HG02642 (cell line): ENCODE measurements around the gene OTUD1.
A peak's percentile ranks its signal among the peaks of the same experiment; 100 is the strongest.
"Not testable (repeated sequence)": the region's sequence is repeated elsewhere in the genome, so short reads cannot be mapped to it uniquely, and the experiment has no call there.

ENCODE experiments used
- ATAC-seq: cut with Tn5 transposase; IDR thresholded peaks from one replicate; pipeline ENCODE4 v1.9.1; 2021; ENCODE audit warnings: mild to moderate bottlenecking; ENCODE audit not compliant: unreplicated experiment, poor library complexity

OTUD1 gene, protein sequence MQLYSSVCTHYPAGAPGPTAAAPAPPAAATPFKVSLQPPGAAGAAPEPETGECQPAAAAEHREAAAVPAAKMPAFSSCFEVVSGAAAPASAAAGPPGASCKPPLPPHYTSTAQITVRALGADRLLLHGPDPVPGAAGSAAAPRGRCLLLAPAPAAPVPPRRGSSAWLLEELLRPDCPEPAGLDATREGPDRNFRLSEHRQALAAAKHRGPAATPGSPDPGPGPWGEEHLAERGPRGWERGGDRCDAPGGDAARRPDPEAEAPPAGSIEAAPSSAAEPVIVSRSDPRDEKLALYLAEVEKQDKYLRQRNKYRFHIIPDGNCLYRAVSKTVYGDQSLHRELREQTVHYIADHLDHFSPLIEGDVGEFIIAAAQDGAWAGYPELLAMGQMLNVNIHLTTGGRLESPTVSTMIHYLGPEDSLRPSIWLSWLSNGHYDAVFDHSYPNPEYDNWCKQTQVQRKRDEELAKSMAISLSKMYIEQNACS

DNA sequence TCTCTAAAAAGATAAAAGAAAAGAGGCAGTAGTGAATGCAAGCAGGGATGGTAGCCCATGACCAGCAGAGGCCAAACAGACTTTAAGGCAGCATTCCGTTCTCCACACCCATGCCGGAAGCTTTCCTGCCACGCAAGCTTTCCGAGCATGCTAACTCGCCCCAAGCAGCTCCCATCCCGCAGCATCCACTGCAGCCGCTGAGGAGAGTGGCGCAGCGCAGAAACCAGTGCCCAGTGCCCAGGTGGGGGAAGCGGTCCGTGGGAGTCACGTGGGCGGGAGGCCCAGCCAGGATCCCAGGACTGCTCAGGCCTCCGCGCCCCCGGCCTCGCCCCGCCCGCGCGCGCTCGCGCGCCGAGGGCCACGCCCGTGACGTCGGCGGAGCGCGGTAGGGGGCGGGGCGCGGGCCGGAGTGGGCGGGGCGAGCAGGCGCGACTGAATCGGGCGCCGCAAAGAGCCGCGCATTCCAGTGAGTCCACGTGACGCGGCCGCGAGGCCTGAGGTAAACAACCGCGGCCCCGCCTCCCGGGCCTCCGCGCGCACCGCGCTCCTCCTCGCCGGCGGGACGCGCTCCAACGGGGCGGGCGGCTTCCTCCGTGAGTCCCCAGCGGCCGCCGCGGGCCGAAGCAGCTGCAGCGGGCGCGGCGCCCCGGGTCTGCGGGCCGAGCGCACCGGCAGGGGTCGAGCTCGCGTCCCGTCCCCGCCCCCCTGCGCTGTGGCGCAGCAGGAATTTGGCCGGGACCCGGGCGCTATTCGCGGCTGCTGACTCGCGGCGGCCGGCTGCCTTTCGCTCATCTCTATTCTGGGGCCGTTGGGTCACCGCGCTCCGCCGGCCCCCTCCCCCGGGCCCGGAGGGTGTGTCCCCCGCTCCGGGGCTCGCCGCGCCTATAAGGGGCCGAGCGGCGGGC, at the start of gene OTUD1:
OTUD1 (plus strand) TSS at position 529 of the 905 bp plus-strand sequence. CDS start 383 bp downstream, outside the sequence.
- peak; percentile 85 for ATAC-seq

DNA sequence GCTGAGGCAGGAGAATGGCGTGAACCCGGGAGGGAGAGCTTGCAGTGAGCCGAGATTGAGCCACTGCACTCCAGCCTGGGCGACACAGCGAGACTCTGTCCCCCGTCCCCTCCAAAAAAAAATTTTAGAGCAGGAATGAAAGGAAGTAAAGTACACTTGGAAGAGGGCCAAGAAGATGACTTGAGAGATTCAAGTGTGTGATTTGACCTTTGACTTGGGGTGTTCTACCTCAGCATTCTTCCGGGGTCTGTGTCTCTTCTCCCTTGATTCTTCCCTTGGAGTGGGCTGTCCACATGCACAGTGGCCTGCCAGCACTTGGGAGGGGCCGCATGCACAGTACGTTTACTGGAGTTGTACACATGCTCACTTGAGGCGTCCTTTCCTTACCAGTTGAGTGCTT, 48.5 kb upstream of the OTUD1 start:
- not testable (repeated sequence) for ATAC-seq

DNA sequence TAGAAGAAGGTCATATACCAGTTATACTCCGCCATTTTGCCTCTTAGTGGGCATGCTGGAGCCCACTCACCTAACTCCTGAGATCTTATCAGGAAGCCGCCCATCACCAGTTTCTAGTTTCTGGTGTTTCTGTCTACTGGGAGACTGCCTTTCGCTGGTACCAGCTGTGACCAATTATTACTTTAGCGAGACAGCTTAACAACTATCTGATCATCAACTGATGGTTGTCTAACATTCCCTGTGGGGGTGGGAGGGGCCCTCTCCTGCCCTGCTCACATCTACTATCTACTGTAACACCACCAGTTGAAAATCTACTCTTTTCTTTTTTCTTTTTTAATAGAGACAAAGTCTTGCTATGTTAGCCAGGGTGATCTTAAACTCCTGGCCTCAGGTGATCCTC, 48.1 kb upstream of the OTUD1 start:
- ATAC-seq = no peak

DNA sequence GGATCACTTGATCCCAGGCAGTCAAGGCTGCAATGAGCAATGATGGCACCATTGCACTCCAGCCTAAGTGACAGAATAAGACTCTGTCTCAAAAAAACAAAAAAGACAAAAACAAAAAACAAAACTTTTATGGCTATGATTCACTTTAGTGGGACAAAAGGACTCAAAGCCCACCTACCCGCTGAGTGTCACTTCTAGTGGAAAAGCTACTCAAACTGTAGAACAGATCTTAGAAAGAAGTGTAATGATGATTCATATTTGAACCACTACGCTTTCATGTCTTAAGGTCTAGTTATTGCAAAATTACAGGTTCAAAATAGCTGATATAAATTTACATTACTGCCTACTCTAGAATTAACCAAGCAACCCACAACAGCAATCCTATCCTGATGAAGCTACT, 47.1 kb upstream of the OTUD1 start:
- no peak for ATAC-seq

DNA sequence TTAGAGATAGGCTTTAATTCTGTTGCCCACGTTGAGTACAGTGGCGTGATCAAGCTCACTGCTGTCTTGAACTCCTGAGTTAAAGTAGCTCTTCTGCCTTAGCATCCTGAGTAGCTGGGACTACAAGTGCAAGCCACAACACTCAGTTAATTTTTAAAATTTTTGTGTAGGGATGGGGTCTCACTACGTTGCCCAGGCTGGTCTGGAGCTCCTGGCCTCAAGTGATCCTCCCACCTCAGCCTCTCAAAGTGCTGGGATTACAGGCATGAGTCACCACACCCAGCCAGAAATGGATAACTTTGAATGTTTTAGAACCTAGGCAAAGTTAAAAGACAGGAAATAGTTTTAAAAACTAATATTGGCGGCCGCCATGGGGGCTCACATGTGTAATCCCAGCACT, 43.9 kb upstream of the OTUD1 start:
- no peak for ATAC-seq

DNA sequence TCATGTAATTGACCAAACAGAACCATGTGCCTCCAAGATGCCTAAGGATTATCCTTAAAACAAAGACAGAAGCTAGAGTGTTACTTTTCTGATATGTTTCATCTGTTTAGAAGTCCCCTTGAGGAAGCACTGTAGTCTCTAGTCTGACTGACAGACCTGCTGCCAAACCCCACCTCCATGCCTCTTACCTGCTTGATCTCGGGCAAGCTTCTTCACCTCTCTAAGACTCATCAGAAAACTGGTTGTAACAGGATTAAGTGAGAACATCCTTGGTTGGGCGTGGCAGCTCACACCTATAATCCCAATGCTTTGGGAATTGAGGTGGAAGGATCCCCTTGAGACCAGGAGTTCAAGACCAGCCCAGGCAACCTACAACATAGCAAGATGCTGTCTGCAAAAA, 42.2 kb upstream of the OTUD1 start:
- ATAC-seq = no peak

DNA sequence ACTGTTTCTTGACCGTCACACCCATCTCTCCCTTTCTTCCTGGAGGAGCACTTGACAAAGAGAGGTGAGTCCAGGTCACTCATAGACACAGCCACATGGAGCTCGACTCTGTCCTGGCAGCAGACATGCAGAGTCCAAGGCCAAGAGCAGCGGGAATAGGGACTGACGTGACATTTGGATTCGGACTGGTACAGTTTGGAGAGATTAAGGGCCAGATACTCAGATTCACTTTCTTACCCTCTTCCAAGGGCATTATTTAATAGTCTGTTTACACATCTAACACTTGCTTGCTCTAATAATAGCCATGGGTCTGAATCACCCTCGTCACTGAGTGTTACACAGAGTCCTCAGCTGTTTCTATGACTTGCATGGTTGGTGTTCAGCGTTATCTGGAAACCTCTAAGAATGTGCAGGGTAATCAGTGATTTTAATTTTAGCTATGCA, 39.2 kb upstream of the OTUD1 start:
- ATAC-seq = no peak

DNA sequence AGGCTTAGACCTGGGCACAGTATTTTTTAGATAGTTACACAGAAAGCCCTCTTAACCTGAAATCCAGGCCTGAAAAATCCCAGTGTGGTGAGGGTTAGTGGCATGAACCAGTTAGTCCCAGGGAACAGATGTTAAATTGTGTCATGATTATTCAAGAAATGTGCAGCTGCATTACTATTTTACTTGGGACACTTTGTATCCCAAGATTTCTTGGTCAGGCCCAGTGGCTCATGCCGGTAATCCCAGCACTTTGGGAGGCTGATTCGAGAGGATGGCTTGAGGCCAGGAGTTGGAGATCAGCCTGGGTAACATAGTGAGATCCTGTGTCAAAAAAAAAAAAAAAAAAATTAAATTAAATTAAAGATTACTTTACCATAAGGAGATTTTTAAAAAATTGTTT, 36.0 kb upstream of the OTUD1 start:
- ATAC-seq = no peak

DNA sequence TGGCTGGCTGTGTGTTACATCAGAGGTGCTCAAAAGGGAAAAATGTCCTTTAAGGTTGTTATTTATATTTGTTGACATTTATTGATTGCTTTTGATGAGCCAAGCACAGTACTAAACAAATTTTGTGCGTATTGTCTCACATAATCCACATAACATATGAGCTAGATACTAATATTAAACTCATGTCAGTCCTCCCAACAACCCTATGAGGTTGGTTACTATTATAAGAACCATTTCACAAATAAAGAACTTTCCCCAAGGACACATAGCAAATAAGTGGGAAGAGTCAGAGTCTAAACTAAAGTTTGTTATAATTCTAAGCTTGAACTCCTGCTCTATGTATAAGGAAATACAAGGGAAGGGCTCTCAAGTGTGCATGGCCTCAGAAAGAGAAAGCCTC, 35.6 kb upstream of the OTUD1 start:
- ATAC-seq = no peak

DNA sequence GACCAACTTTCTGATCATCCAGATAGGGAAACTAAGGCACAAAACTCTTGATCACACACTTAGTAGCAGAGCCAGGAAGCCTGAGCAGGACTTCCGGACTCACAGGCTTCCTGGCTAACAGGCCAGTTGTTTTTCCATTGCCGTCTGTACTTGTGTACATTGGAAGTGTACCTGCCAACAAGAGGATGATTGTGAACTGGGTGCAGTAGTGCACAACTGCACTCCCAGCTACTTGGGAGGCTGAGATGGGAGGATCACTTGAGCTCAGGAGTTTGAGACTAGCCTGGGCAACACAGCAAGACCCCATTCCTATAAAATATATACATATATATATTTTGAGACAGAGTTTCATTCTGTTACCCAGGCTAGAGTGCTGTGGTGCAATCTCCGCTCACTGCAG, 35.2 kb upstream of the OTUD1 start:
- no peak for ATAC-seq

DNA sequence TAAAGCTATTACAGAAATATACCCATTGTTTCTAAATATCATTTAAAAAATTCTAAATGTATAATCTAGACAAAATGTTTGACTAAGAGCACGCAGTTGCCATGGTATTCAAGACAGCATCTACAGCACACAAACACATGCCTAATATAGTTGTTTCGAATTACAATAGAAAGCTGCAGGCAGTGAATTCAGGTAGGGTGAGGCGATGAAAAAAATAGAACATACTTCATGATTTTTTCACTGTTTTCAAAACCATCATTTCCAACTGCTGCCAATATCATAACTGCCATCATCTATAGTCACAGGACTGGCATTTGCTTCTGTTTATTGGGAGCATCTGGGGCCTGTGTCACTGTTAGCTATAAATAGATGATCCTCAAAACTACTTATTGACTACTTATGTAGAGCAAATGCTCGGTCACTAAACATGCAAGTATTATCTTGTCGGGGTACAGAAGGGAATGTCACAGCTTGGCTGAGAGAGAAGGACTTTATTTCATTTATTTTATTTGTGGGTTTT, 34.4 kb upstream of the OTUD1 start:
- ATAC-seq = no peak

DNA sequence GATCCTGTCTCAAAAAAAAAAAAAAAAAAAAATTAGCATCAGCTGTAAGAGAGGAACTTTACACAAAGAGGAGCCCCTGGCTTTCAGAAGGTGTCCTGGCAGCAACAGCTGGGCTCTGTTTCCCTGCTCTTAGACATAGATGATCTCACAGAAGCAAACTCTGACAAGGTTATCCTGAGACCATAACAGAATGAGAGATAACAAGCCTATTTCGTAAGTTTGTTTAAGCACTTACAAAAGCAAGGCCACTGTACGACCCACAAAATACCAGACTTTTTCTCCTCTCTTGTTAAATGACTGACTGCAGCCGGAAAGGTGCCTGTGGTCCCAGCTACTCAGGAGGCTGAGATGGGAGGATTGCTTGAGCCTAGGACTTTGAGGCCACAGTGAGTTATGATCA, 33.3 kb upstream of the OTUD1 start:
- ATAC-seq = no peak

DNA sequence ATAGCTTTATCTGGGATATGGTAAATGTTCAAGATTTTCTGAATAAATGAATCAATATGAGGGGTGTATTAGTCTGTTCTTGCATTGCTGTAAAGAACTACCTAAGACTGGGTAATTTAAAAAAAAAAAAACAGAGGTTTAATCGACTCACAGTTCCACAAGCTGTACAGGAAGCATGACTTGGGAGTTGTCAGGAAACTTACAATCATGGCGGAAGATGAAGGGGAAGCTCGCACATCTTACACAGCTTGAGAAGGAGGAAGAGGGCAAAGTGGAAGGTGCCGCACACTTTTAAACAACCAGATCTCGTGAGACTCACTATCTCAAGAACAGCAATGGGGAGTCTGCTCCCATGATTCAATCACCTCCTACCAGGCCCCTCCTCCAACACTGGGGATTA, 32.5 kb upstream of the OTUD1 start:
- no peak for ATAC-seq

DNA sequence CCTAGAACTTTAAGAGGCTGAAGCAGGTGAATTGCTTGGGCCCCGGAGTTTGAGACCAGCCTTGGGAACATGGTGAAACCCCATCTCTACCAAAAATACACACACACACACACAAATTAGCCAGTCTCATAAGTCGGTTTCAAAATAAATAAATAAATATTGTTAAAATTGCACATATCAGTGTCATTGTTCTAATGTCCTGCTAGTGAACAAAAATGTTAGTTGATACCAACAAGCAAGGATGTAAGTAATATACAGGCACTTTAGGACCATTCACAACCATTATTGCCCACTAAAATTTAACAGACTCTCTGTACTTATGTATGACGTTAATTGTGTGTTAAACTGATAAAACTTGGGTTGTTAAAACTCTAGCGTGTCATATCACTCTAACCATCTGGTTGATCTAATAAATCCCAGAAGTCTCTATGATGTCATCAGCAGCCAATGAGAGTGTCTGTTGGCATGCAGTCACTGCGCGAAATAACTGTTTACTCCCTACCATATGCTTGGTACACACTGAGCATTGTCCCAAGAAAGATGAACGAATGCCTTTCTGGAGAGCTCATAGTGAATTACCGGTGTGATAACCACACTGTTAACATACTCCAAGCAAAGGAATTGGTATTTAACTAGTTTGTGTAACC, 30.4 kb upstream of the OTUD1 start:
- ATAC-seq = no peak

DNA sequence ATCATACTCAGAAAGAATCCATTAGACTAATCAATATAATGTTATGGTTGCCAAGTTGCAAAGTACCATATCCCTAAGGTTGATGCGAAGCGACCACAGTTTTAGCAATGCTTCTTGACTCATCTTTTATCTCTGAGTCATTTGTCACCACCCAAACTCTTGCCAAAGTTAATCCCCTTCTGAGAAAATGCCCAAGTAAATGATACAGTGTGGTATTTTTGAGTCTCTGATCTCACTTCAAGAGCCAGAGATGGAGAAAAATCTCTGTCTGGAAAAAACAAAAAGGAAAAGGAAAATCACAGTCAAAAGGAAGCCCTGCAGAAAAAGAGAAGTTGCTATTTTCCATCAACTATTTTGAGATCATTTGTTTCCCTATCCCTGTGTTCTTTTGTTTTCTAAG, 26.7 kb upstream of the OTUD1 start:
- peak; percentile 39 for ATAC-seq

DNA sequence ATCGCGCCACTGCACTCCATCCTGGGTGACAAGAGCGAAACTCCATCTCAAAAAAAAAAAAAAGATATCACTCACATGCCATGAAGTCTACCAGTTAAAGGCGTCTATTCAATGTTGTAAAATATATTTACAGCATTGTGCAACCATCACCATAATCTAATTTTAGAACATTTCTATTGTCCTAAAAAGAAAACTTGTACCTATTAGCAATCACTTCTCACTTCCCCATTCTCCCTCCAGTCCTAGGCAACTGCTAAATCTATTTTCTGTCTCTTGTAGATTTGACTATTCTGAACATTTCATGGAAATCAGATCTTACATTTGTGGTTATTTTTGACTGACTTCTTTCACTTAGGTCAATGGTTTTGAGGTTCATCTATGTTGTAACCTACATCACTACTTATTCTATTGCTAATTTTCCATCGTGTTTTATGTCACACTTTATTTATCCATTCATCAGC, 25.2 kb upstream of the OTUD1 start:
- ATAC-seq = peak; percentile 90

DNA sequence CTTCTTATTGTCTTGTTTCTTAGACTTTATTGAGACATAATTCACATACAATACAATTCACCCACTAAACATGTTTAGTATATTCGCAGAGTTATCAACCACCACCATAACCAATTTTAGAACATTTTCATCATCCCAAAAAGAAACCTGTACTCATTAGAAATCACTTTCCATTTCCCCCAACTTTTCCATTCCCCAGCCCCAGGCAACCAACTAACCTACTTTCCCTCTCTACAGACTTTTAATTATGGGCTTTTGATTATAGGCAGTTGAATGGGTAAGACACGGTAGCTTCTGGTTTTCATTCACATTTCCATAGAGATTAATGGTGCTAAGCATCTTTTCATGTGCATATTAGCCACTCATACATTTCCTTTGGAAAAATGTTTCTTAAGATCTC, 24.2 kb upstream of the OTUD1 start:
- ATAC-seq = no peak

DNA sequence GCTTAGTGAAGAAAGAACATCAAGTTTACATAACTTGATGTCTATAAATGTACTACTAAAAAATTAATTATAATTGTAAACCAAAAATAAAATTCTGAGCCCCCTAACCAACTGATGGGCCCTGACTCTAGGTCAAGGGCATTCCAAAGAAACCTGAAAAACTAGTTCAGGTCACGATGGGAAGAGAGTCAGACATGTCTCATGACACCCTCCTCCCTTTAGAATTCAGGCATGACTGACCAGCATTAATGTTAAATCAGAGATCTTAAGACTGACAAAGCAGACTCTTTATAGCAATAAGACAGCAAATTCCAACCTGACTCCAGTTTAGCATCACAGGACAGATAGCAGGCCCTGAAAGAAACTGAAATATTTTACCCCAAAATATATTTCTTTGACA, 21.6 kb upstream of the OTUD1 start:
- ATAC-seq = no peak

DNA sequence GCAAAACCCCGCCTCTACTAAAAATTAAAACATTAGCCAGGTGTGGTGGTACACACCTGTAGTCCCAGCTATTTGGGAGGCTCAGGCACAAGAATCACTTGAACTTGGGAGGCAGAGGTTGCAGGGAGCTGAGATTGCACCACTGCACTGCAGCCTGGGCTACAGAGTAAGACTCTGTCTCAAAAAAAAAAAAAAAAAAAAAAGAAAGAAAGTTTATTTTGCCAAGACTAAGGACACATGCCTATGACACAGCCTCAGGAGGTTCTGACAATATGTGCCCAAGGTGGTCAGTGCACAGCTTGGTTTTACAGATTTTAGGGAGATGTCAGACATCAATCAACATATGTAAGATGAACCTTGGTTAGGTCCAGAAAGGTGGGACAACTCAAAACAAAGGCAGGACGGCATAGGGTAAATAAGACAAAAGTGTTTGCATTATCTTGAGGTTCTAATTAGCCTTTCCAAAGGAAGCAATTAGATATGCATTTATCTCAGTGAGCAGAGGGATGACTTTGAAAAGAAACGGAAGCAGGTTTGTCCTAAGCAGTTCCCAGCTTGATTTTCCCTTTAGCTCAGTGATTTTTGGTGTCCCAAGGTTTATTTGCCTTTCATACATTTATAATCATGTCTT, 20.7 kb upstream of the OTUD1 start:
- ATAC-seq = no peak

DNA sequence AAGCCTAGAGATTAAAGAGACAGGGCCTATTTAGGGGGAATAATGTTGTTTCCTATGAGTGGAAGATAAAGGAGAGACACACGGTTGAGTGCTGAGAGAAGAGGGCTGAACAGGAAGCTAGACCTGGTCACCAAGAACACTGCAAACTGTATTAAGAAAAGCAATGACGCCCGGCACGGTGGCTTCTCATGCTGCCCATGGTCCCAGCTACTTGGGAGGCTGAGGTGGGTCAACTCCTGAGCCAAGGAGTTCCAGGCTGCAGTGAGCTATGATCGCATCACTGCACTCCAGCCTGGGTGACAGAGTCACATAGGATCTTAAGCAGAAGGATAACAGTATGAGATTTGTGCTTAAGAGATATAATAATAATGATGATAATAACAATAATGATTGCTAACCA, 19.7 kb upstream of the OTUD1 start:
- no peak for ATAC-seq
